NOMO-1 (cell line): ENCODE data around the gene DLGAP1.
A peak's percentile ranks its signal among the peaks of the same experiment; 100 is the strongest.
"Not testable (repeated sequence)": the region's sequence is repeated elsewhere in the genome, so short reads cannot be mapped to it uniquely, and the experiment has no call there.

ENCODE experiments used
- DNase-seq, 2 experiments: peaks; one replicate each; lab custom pipeline; 2025; ENCODE audit not compliant: unreplicated experiment in 2 of 2; lab: John Stamatoyannopoulos, UW

The DLGAP1 gene

DNA sequence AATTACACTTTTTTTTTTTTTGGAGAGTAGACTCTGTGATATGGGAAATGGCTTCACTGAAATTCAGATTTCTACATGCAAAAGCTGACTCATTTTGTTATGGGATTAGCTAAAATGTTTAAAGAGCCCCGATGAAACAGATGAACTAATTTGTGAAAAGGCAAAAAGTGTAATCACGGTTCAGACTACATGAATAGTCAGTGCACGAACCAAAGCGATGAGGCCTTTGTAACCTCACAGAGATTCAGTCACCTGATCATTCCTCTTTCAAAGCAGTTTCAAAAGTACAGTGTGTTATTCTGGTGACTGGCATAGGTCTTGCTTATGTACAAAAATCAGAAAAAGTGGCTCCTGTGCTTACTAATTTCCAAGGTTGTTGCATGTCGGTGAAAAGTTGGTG is 960.5 kb downstream of the DLGAP1 start:
- no peak for DNase-seq

DNA sequence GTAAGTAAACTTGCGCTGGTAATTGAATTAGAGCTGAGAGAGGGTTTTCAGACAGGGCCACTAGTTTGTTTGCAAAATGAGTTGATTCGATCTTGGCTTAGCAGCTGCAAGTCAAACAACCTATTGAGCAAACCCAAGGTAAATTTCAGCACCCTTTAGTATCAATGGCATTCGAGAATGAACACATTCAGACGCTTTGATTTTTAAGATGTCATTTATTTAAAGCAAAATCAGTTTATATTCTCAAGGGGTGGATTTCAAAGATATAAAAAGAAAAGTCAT is 960.9 kb downstream of the DLGAP1 start:
- no peak for DNase-seq

DNA sequence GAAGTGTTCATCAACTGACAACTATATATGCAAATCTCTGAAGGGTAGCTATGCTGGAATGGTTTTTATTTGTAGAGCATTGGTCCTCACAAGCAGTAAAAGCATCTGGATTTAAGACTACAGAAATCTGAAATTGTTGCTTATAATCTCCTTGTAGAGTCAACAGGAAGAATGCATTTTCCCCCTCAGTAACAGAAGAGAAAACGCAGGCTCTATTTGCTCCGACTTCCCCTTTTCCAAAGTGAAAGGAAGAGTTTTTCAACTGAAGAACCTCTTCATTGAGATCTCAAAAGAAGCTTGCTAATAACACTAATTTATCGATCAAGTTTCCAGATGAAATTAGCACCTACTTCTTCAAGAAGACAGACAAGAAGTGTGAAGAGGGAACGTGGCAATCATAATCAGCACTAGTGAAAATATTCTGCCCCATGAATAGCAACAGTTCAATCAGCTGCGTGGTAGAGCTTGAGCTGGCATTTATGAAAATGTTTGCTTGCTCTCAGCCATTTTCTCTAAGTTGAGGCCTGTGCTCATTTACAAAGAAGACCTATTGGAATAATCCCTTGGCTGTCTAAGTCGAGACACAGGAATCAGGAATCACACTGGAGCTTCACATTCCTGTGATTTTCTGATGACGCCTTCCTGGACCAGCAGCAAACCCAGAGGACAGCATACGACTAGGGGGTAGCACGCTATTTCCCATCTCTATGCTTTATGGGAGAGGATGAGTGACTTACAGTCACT is 961.4 kb downstream of the DLGAP1 start:
- DNase-seq, result peak; percentile 18 to 70

DNA sequence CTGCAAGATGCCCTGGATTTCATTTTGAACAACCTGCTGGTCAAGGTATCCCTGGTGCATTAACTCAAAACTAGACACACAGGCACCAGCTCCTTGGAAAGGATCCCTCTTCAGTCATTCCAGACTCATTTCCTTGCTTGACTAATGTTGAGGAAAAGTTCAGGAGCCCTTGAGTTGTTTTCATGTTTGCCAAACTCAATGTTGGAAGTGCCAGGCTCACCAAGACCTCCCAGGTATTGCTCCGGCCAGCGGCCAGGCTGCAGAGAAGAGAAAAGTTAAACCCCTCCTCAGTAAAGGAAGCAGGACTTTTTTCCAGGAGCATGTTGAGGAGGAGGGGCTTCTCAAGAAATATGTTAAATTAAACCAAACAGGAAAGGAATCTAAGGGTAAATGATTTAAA is 962.4 kb downstream of the DLGAP1 start:
- DNase-seq, result no peak

DNA sequence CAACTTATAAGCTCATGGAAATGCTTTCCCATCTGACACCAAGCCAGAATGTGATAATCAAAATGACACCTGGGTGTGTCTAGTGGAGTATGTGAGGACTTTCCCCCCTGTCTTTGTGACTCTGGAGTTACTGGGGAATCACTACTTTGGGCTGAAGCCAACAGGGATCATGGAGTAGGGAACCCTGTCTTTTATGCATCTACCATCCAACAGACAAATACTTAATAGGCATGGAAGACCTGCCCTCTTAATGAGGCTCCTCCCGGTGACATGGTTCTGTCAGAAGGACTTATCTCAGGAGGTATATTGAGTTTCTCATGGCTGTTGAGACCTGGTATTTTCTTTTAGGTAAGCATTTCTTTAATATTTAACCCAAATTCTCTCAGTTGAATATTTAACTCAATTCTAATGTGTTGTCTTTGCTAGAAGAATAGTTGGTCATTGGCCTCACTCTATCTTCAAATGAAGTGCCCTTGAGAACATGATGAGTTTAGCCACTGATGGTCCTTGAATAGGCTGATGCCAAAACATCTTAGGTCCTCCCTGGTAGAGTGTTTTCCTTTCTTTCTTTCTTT is 963.0 kb downstream of the DLGAP1 start:
- DNase-seq, result no peak

DNA sequence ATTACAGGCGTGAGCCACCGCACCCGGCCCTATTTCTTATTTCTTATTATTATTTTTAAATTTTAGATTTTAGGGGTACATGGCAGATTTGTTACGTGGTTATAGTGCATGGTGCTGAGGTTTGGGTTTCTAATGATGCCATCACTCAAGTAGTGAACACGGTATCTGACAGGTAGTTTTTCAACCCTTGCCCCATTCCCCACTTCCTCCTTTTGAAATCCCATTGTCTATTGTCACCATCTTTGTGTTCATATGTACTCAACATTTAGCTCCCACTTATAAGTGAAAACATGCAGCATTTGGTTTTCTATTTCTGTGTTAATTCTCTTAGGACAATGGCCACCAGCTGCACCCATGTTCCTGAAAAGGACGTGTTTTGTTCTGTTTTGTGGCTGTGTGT is 965.6 kb downstream of the DLGAP1 start:
- DNase-seq, result no peak

DNA sequence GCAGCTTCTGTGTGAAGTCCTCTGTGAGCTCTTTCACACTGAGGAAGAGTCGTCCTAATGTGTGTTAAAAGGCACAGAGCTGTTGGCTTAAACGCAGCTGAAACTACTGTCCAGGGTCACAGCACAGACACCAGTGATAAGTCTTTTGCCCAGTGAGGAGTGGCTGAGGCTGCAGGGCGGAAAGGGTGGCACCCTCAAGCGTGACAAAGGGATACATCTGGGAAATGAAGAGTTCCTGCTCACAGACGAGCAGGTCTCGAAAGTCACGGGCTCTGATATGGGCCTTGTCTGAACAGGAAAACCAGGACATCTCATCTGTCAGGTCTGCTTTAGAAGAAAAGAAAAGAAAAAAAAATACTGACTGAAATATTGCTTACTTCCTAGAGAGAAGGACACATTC is 968.6 kb downstream of the DLGAP1 start:
- no peak for DNase-seq

DNA sequence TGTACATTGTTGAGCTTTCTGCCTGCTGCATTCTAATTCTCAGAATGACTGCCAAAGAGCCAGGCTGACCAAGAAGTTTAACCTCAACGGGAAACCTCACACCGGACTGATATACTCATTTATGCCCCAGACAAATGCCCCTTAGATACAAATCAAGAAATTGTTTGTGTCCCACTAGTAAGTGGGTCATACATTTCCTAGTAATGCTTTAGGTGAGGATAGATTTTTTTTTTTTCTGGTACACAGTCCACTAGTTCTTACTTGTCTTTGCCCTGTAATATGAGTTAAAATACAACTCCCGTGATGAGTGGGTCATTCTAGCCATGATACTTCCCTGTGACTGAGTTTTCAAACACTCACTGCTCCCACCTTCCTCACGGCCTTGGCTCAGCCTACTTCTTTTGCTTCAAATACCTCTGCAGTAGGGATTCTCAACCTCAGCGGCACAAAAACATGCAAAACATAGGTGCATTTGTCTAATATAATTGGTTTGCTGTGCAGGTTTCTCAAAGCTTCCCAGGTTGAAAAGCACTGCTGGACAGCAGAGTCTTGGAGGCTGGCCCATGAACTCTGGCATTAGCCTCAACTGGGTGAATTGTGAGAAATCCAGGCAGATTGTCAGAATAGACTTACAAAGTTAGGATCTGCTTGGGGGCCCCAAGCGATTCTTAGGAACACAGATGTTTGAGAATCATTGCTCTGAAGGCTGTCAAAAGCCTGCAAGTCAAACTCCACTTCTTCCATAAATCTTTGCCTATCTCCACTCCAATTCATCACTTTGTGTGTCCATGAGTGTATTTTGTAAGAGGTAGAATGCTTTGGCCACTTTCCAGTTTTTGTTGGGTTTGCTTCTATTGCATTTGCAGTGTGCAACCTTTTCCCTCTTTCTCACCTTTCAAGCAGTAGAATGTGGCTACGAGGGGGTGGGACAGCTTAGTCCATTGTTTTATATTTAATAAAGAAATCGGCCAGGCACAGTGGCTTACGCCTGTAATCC is 969.7 kb downstream of the DLGAP1 start:
- DNase-seq, result no peak

DNA sequence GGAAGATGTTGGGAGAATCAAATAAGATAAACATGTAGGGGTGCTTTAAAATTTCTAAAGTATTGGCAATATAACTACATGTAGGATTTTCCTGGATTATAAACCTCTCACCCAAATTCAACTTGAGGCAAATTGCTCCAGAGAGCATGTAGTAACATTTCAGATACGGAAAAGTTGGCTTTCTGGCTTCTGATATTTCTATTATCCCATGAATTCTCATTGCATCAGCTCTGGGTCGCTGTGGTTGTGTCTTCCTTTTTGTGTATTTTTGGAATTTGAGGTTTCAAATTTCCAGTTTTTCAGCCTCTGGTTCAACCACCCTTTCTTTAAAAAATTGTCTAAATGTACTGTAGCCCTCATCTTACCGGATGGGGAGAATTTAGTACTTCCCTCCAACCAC is 972.8 kb downstream of the DLGAP1 start:
- no peak for DNase-seq

DNA sequence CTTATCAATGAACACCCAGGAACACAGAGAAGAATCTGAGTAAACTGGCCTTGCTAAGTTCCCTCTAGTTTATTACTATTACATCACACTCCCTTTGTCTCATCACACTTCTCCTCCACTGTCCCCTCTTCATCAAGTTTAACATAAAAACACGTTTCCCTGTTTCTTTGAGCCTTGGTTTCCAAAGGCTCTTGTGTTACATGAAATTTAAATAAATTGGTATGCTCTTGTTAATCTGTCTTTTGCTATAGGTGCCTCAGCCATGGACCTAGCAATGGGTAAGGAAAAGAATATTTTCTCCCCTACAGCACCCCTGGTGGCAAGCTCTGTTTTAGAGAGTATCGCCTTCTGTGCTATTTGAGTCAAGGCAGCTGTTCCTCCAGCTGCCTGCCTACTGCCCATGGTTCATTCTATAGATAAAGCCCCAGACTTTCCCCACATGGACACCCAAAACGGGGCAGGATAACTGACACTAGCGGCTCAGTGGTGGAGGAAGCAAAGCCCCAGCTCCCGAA is 973.4 kb downstream of the DLGAP1 start:
- peak in 1 of 2 experiments; percentile 16 for DNase-seq

DNA sequence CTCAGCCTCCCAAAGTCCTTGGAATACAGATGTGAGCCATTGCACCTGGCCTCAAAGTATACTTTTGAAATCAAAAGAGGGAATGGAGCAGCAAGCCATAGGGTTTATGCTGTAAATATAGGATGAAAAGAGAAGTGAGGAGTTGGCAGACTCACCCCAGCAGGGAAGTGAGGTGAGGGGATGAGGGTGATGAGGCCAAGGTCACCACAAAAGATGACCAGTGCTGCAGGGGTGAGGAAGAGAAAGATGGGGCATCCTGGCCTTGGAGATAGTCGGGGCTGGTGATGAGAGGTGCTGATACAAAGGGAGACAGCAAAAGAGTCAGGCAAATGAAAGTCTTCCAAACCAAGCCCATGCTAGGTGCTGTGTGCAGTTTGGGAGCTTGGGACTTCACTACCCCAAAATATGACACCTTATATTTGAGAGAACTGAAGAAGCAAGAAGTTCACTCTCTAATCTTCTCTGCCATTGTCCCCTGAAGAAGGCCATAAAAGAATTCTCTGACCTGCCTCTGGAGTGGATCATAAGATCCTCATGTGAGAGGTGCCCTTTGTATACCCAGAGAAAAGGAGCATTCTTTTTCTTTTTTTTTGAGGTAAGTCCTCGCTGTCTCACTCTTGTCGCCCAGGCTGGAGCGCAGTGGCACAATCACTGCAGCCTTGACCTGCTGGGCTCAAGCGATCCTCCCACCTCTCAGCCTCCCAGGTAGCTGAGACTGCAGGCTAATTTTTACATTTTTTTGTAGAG is 974.1 kb downstream of the DLGAP1 start:
- no peak for DNase-seq

DNA sequence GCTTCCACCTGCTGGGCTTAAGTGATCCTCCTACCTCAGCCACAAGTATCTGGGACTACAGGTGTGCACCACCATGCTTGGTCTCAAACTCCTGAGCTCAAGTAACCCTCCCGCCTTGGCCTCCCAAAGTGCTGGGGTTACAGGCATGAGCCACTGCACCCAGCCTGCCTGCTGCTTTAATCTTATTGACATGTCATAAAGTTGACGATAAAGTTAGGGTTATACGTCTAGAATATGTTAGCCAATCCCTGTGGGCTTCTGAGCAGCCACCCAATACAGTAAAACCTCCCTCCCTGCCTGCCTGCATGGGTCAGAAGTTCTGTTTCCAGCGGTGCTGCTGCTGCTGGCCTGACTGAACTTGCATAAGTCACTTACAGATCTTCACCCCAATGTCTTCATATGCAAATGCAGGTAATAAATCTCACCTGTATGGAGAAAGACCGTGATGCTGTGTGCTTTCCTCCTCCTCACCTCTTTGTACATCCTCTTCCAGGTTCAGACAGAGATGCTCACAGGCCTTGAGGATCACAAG is 975.1 kb downstream of the DLGAP1 start:
- no peak for DNase-seq

DNA sequence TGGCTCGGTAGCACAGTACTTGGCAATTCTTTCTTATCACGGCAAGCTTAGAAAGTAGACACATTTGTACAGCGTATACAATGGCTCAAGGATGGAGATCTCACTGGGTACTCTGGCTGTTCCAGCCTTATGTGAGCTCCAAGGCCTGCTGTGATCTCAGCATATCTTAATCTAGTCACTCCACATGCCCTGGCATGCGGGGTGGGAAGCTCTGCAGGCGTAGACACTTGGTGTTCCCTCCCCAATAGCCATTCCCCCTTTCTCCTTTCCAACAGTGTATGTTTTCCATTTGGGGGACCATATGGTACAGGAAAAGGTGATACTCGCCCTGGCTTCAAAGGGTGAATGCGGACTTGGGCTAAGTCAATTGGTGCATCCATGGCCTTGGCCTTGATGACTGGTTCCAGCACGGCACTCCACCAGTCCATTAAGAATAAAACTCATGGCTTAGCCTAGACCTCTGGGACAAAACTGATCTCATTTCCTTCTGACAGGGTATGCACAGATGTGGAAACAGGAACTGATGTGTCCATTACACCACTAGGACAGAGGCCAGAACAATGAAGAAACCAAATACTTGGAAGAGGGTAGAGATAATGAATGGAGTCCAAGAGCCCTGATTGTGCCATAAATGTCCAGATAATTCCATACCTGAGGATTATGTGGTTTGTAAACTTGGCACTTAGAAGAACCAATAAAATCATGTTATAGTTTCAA is 976.7 kb downstream of the DLGAP1 start:
- DNase-seq, result peak in 1 of 2 experiments; percentile 5

DNA sequence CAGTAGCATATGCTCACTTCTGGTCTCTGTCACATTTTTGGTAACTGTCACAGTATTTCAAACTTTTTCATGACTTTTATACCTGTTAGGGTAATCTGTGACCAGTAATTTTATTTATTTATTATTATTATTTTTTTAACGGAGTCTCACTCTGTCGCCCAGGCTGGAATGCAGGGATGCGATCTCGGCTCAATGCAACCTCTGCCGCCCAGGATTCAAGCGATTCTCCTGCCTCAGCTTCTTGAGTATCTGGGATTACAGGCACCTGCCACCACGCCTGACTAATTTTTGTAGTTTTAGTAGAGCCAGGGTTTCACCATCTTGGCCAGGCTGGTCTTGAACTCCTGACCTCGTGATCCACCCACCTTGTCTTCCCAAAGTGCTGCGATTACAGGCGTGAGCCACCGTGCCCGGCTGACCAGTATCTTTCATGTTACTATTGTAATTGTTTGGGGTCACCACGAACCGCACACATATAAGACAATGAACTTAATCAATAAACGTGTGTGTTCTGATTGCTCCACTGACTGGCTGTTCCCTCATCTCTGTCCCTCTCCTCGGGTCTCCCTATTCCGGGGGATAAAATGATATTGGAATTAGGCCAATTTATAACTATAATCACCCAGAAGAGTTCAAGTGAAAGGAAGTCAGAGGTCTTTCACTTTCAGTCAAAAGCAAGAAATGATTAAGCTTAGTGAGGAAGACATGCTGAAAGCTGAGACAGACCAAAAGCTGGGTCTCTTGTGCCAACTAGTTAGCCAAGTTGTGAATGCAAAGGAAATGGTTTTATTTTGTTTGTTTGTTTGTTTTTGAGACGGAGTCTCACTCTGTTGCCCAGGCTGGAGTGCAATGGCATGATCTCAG is 982.2 kb downstream of the DLGAP1 start:
- no peak for DNase-seq

DNA sequence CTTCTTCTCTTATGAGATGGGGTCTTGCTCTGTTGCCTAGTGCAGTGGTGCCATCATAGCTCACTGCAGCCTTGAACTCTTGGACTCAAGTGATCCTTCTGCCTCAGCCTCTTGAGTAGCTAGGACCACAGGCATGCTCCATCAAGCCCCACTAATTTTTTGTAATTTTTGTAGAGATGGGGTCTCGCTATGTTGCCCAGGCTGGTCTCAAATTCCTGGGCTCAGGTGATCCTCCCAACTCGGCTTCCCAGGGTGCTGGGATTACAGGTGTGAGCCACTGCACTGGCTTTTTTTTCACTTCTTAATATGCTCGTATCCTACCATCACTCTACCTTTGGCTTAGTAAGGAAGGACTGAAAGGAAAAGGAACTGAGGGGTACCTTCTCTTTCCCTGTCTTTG is 983.0 kb downstream of the DLGAP1 start:
- not testable (repeated sequence) for DNase-seq

DNA sequence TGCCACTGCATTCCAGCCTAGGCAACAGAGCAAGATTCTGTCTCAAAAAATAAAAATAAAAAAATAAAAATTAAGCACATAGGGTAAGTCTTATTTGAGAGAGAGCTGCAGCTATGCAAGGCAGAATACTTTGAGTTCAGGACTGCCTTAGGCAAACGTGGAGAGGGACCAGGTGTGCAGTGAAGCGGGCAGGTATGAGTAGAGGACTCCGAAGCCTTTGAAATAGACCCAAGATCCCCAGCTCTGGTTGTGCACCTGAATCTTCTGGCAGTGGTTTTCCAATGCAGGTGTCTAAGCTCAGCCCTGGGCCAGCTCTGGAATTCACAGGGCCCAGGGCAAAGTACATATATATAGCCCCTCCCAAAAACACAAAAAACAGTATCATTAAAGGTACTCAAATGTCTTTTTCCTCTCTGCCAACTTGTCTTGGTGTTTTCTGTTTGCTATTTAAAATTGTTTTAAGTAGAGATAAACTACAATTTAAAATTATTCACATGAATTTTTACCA is 983.9 kb downstream of the DLGAP1 start:
- DNase-seq, result no peak

DNA sequence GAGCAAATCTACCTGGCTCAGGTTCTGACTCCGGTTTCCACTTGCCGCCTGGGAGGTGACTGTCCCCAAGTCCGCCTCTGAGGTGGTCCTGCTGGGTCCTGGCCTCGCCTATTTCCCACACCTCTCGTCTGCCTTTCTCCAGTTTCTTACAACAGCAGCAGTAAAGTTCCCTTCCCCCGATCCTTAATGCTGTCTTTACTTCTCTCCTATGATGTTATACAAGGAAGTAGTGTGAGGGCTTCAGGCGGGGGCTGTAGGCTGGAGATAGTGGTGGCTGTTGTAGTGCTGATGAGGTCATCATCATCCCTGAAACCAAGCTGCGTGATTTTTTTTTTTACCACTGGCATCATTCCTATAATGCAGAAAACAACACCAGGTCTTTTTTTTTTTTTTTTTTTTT is 986.3 kb downstream of the DLGAP1 start:
- DNase-seq, result peak in 1 of 2 experiments; percentile 29

DNA sequence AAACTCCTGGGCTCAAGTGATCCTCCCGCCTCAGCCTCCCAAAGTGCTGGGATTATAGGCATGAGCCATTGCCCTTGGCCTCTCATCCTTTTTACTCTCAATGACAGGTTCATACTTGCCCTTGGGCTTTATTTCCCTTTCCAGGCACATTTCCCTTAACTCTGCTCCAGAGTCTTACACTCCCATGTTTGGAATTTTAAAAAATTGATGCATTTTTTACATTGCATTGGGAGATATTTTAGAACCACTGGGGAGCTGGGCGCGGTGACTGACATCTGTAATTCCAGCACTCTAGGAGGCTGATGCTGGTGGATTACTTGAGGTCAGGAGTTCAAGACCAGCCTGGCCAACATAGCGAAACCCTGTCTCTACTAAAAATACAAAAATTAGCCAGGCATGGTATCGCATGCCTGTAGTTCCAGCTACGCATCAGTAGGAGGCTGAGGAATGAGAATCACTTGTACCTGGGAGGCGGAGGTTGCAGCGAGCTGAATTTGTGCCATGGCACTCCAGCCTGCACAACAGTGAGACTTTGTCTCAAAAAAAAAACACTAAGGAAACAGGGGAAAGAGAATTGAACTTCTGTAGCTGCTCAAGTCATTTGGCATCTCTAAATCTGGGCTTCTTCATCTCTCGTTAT is 986.9 kb downstream of the DLGAP1 start:
- DNase-seq, result no peak
